Subcutaneous abdominal adipose tissue (tissue), 5 donors: ENCODE results near the gene TOP3B.

ENCODE experiments used
- H3K27ac ChIP-seq: one replicate; pipeline ENCODE4 v1.7.0; 2013; ENCODE audit warnings: low read depth, mild to moderate bottlenecking, inconsistent platforms, low read length, moderate library complexity
- H3K27me3 ChIP-seq, 5 donors: one replicate each; pipeline ENCODE4 v1.7.0; 2013; ENCODE audit warnings: low read length in 5 of 5, inconsistent platforms in 1 of 5; ENCODE audit not compliant: control insufficient read depth in 5 of 5, insufficient read depth in 4 of 5
- H3K36me3 ChIP-seq, 5 donors: one replicate each; pipeline ENCODE4 v1.7.0; 2013; ENCODE audit warnings: low read length in 5 of 5; ENCODE audit not compliant: control insufficient read depth in 5 of 5, insufficient read depth in 5 of 5
- H3K4me1 ChIP-seq, 5 donors: one replicate each; pipeline ENCODE4 v1.7.0; 2013; ENCODE audit warnings: low read length in 5 of 5, mild to moderate bottlenecking in 3 of 5, moderate library complexity in 1 of 5; ENCODE audit not compliant: control insufficient read depth in 5 of 5, insufficient read depth in 5 of 5
- H3K4me3 ChIP-seq, 5 donors: one replicate each; pipeline ENCODE4 v1.7.0; 2013; ENCODE audit warnings: low read length in 5 of 5, low read depth in 1 of 5
- H3K9ac ChIP-seq, 5 donors: one replicate each; pipeline ENCODE4 v1.7.0; 2013; ENCODE audit warnings: low read length in 5 of 5, mild to moderate bottlenecking in 4 of 5, moderate library complexity in 3 of 5
- H3K9me3 ChIP-seq, 5 donors: one replicate each; pipeline ENCODE4 v1.7.0; 2013; ENCODE audit warnings: low read length in 5 of 5; ENCODE audit not compliant: control insufficient read depth in 5 of 5
- donor health status: healthy.
- donor health status: healthy.
- donor health status: healthy.
- donor health status: healthy.
- donor health status: healthy.

The TOP3B gene

GRCh38 chr22:21951931-21952465 is 30.6 kb downstream of the TOP3B start:
- H3K4me3 ChIP-seq = peak overlapping the region; percentile 51 to 84 (median 73)
- peaks cover 11 to 53% (median 34%) of the 10 kb centered on the region in 5 donors for H3K4me1 ChIP-seq
- H3K27me3 ChIP-seq = no peaks in the 10 kb centered on the region
- H3K27ac ChIP-seq = peak overlapping the region; percentile 74
- H3K36me3 ChIP-seq = no peaks in the 10 kb centered on the region
- peak overlapping the region; percentile 63 to 93 (median 73) for H3K9ac ChIP-seq
- no peaks in the 10 kb centered on the region for H3K9me3 ChIP-seq

- H3K9ac ChIP-seq = no peak overlapping the region
- peak overlapping the region in 2 of 5 donors; percentile 3 to 22 for H3K4me3 ChIP-seq
- H3K27me3 ChIP-seq = no peaks in the 10 kb centered on the region
- H3K4me1 ChIP-seq = peaks cover 18 to 62% (median 43%) of the 10 kb centered on the region in 5 donors
- no peak overlapping the region for H3K27ac ChIP-seq
- H3K9me3 ChIP-seq = no peaks in the 10 kb centered on the region
- peaks cover 0 to 3% (median 1%) of the 10 kb centered on the region in 5 donors for H3K36me3 ChIP-seq
Measured at GRCh38 chr22:21951062-21951461, 31.5 kb downstream of the TOP3B start.

GRCh38 chr22:21949948-21950347 is 32.6 kb downstream of the TOP3B start:
- Histone ChIP-seq H3K4me3 (peak overlapping the region in 2 of 5 donors; percentile 8 to 30), H3K9ac (peak overlapping the region in 2 of 5 donors; percentile 13 to 38), H3K27ac (peak overlapping the region; percentile 99), H3K4me1 (peaks cover 18 to 73% (median 49%) of the 10 kb centered on the region in 5 donors), H3K36me3 (peaks cover 0 to 14% (median 13%) of the 10 kb centered on the region in 5 donors), H3K9me3 (no peaks in the 10 kb centered on the region), H3K27me3 (no peaks in the 10 kb centered on the region)

- H3K27ac ChIP-seq = peak overlapping the region; percentile 99
- H3K9me3 ChIP-seq = no peaks in the 10 kb centered on the region
- peaks cover 0 to 18% (median 17%) of the 10 kb centered on the region in 5 donors for H3K36me3 ChIP-seq
- peak overlapping the region in 2 of 5 donors; percentile 13 to 38 for H3K9ac ChIP-seq
- no peaks in the 10 kb centered on the region for H3K27me3 ChIP-seq
- peak overlapping the region in 3 of 5 donors; percentile 8 to 48 (median 30) for H3K4me3 ChIP-seq
- peaks cover 18 to 77% (median 49%) of the 10 kb centered on the region in 5 donors for H3K4me1 ChIP-seq
Measured at GRCh38 chr22:21949569-21949918, 33.0 kb downstream of the TOP3B start.

GRCh38 chr22:21948824-21949568 is 33.6 kb downstream of the TOP3B start:
- Histone ChIP-seq H3K9ac (no peak overlapping the region), H3K27ac (peak overlapping the region; percentile 99), H3K4me3 (peak overlapping the region in 4 of 5 donors; percentile 8 to 48 (median 19)), H3K9me3 (no peaks in the 10 kb centered on the region), H3K4me1 (peaks cover 20 to 83% (median 53%) of the 10 kb centered on the region in 5 donors), H3K27me3 (no peaks in the 10 kb centered on the region), H3K36me3 (peaks cover 0 to 23% (median 22%) of the 10 kb centered on the region in 5 donors)

- no peak overlapping the region for H3K4me3 ChIP-seq
- peaks cover 21 to 89% (median 59%) of the 10 kb centered on the region in 5 donors for H3K4me1 ChIP-seq
- H3K9ac ChIP-seq = no peak overlapping the region
- H3K9me3 ChIP-seq = no peaks in the 10 kb centered on the region
- peak overlapping the region; percentile 99 for H3K27ac ChIP-seq
- H3K27me3 ChIP-seq = no peaks in the 10 kb centered on the region
- peaks cover 0 to 28% (median 22%) of the 10 kb centered on the region in 5 donors for H3K36me3 ChIP-seq
Measured at GRCh38 chr22:21948390-21948789, 34.2 kb downstream of the TOP3B start.

- Histone ChIP-seq H3K4me1 (peaks cover 27 to 95% (median 65%) of the 10 kb centered on the region in 5 donors), H3K4me3 (no peak overlapping the region), H3K27ac (peak overlapping the region; percentile 99), H3K9me3 (no peaks in the 10 kb centered on the region), H3K9ac (peak overlapping the region in 3 of 5 donors; percentile 48 to 62 (median 54)), H3K36me3 (peaks cover 0 to 28% (median 22%) of the 10 kb centered on the region in 5 donors), H3K27me3 (no peaks in the 10 kb centered on the region)
Measured at GRCh38 chr22:21947040-21948014, 35.3 kb downstream of the TOP3B start.

- H3K4me3 ChIP-seq = no peak overlapping the region
- peaks cover 28 to 96% (median 66%) of the 10 kb centered on the region in 5 donors for H3K4me1 ChIP-seq
- H3K27ac ChIP-seq = peak overlapping the region; percentile 99
- H3K9ac ChIP-seq = peak overlapping the region in 3 of 5 donors; percentile 46 to 62 (median 48)
- no peaks in the 10 kb centered on the region for H3K9me3 ChIP-seq
- no peaks in the 10 kb centered on the region for H3K27me3 ChIP-seq
- peaks cover 0 to 28% (median 23%) of the 10 kb centered on the region in 5 donors for H3K36me3 ChIP-seq
Measured at GRCh38 chr22:21946262-21946925, 36.2 kb downstream of the TOP3B start.
